Ishikawa (cell line): ENCODE data around the gene DYNLRB1.

Experiments used
- RAD21 ChIP-seq: IDR thresholded peaks from 2 replicates; pipeline ENCODE4 v1.6.1; 2012; ENCODE audit warnings: low read depth
- TCF12 ChIP-seq: IDR thresholded peaks from 2 replicates; pipeline ENCODE4 v1.6.1; 2012; ENCODE audit warnings: low read depth
- TF ChIP-seq, protein P1 (sequence below): IDR thresholded peaks from 2 replicates; pipeline ENCODE4 v1.6.1; 2012; ENCODE audit warnings: low read depth, mild to moderate bottlenecking

DNA sequence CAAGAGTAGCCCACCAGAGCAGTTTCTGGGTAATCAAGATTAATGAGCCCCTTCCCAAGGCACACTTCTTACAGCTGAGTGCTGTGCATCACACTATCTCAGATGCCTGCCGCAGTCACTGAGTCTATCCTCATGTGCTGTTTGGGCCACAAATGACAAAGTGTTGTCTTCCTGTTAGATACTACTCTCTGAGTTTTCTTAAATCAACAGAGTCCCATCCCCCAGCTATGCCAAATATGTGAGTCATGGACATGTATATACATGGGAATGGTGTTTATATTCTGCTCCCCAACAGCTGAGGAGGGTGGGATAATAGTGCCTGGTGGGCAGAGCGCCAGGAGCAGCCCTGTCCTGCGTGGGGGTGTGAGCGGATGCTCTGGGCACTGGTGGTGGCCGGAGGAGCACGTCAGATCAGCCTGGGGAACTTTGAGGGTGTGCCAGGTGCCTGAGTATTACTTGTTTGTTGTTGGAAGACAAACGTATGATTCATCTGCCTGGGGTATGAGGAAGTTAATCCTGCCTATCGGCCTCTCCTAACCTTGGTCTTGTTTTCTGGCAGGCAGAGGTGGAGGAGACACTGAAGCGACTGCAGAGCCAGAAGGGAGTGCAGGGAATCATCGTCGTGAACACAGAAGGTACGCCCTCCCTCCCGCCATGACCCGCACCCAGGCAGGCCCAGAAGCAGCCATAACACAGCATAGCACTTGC lies 9.6 kb downstream of the DYNLRB1 start:
- TF ChIP-seq, protein P1, sequence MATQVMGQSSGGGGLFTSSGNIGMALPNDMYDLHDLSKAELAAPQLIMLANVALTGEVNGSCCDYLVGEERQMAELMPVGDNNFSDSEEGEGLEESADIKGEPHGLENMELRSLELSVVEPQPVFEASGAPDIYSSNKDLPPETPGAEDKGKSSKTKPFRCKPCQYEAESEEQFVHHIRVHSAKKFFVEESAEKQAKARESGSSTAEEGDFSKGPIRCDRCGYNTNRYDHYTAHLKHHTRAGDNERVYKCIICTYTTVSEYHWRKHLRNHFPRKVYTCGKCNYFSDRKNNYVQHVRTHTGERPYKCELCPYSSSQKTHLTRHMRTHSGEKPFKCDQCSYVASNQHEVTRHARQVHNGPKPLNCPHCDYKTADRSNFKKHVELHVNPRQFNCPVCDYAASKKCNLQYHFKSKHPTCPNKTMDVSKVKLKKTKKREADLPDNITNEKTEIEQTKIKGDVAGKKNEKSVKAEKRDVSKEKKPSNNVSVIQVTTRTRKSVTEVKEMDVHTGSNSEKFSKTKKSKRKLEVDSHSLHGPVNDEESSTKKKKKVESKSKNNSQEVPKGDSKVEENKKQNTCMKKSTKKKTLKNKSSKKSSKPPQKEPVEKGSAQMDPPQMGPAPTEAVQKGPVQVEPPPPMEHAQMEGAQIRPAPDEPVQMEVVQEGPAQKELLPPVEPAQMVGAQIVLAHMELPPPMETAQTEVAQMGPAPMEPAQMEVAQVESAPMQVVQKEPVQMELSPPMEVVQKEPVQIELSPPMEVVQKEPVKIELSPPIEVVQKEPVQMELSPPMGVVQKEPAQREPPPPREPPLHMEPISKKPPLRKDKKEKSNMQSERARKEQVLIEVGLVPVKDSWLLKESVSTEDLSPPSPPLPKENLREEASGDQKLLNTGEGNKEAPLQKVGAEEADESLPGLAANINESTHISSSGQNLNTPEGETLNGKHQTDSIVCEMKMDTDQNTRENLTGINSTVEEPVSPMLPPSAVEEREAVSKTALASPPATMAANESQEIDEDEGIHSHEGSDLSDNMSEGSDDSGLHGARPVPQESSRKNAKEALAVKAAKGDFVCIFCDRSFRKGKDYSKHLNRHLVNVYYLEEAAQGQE = no peak
- TF ChIP-seq TCF12 (no peak), RAD21 (no peak)
